ENCODE data around the gene BARHL2. TPM values are rescaled to one million over a fixed set of nuclear protein-coding genes. Genes with fewer than 3 reads are reported as not detected.

BARHL2 gene
- total and polyA plus RNA-seq, 2 experiments from 2014 or later = not detected

- no peak for TF ChIP-seq EZH2phosphoT487 (IDR thresholded peaks at IDR 0.05; ENCODE audit: low read depth, severe bottlenecking, unreplicated experiment)
- no peak for TF ChIP-seq EZH2 (IDR thresholded peaks at IDR 0.05; ENCODE audit: borderline replicate concordance)
- no peak for TF ChIP-seq CTCF (IDR thresholded peaks at IDR 0.05; ENCODE audit: poor library complexity)
- Histone ChIP-seq H4K20me1 (ENCODE audit: insufficient read depth, poor library complexity, severe bottlenecking) (no peaks in the 10 kb centered on the region), H3K4me2 (no peak overlapping the region), H3K9me3 (ENCODE audit: low read depth) (no peaks in the 10 kb centered on the region), H3K4me1 (ENCODE audit: insufficient read depth) (peaks cover 9% of the 10 kb centered on the region), H3K36me3 (replicated peaks; ENCODE audit: insufficient read depth, low read depth) (no peaks in the 10 kb centered on the region), H3K27me3 (peaks cover 97% of the 10 kb centered on the region), H2AFZ (no peak overlapping the region), H3K79me2 (no peaks in the 10 kb centered on the region), H3K9me2 (replicated peaks; ENCODE audit: insufficient read depth) (no peaks in the 10 kb centered on the region), H3K27ac (no peak overlapping the region), H3K4me3 (no peak overlapping the region)
- DNase-seq (ENCODE audit: low spot score) = no peak
- 32% methylated on average over 2 of the region's 2 CpGs for WGBS (ENCODE audit: low lambda C conversion rate, missing lambda C conversion rate)
Measured at GRCh38 chr1:90708826-90709225, 8.3 kb downstream of the BARHL2 start.

GRCh38 chr1:90708236-90708786, 8.8 kb downstream of the BARHL2 start:
- no peak for DNase-seq (ENCODE audit: low spot score)
- H3K79me2 ChIP-seq = no peaks in the 10 kb centered on the region
- no peaks in the 10 kb centered on the region for H4K20me1 ChIP-seq (ENCODE audit: insufficient read depth, poor library complexity, severe bottlenecking)
- H3K9me3 ChIP-seq (ENCODE audit: low read depth) = no peaks in the 10 kb centered on the region
- peaks cover 9% of the 10 kb centered on the region for H3K4me1 ChIP-seq (ENCODE audit: insufficient read depth)
- H3K27ac ChIP-seq = no peak overlapping the region
- H3K27me3 ChIP-seq = peaks cover 97% of the 10 kb centered on the region
- TF ChIP-seq EZH2 (IDR thresholded peaks at IDR 0.05; ENCODE audit: borderline replicate concordance) = no peak
- no peak for TF ChIP-seq CTCF (IDR thresholded peaks at IDR 0.05; ENCODE audit: poor library complexity)
- no peak for TF ChIP-seq EZH2phosphoT487 (IDR thresholded peaks at IDR 0.05; ENCODE audit: low read depth, severe bottlenecking, unreplicated experiment)
- no peaks in the 10 kb centered on the region for H3K36me3 ChIP-seq (replicated peaks; ENCODE audit: insufficient read depth, low read depth)
- no peak overlapping the region for H2AFZ ChIP-seq
- H3K4me3 ChIP-seq = no peak overlapping the region
- H3K9me2 ChIP-seq (replicated peaks; ENCODE audit: insufficient read depth) = no peaks in the 10 kb centered on the region
- no peak overlapping the region for H3K4me2 ChIP-seq
- 14% methylated on average over 6 of the region's 6 CpGs for WGBS (ENCODE audit: low lambda C conversion rate, missing lambda C conversion rate)

- no peaks in the 10 kb centered on the region for H3K79me2 ChIP-seq
- DNase-seq (ENCODE audit: low spot score) = peak; percentile 91
- no peaks in the 10 kb centered on the region for H4K20me1 ChIP-seq (ENCODE audit: insufficient read depth, poor library complexity, severe bottlenecking)
- peaks cover 94% of the 10 kb centered on the region for H3K27me3 ChIP-seq
- TF ChIP-seq EZH2phosphoT487 (IDR thresholded peaks at IDR 0.05; ENCODE audit: low read depth, severe bottlenecking, unreplicated experiment) (no peak), EZH2 (IDR thresholded peaks at IDR 0.05; ENCODE audit: borderline replicate concordance) (no peak)
- no peaks in the 10 kb centered on the region for H3K9me2 ChIP-seq (replicated peaks; ENCODE audit: insufficient read depth)
- under 1% methylated on average over 21 of the region's 21 CpGs for WGBS (ENCODE audit: low lambda C conversion rate, missing lambda C conversion rate)
- peak overlapping the region; percentile 36 for H3K4me3 ChIP-seq
- peak overlapping the region; percentile 45 for H2AFZ ChIP-seq
- H3K36me3 ChIP-seq (replicated peaks; ENCODE audit: insufficient read depth, low read depth) = no peaks in the 10 kb centered on the region
- H3K4me2 ChIP-seq = peak overlapping the region; percentile 98
- H3K27ac ChIP-seq = no peak overlapping the region
- H3K9me3 ChIP-seq (ENCODE audit: low read depth) = no peaks in the 10 kb centered on the region
- H3K4me1 ChIP-seq (ENCODE audit: insufficient read depth) = peaks cover 9% of the 10 kb centered on the region
Measured at GRCh38 chr1:90707363-90707710, 9.8 kb downstream of the BARHL2 start.

- peaks cover 9% of the 10 kb centered on the region for H3K4me1 ChIP-seq (ENCODE audit: insufficient read depth)
- WGBS (ENCODE audit: low lambda C conversion rate, missing lambda C conversion rate) = under 1% methylated on average over 71 of the region's 73 CpGs
- peaks cover 94% of the 10 kb centered on the region for H3K27me3 ChIP-seq
- H3K4me2 ChIP-seq = peak overlapping the region; percentile 98
- no peaks in the 10 kb centered on the region for H3K79me2 ChIP-seq
- H4K20me1 ChIP-seq (ENCODE audit: insufficient read depth, poor library complexity, severe bottlenecking) = no peaks in the 10 kb centered on the region
- H3K27ac ChIP-seq = no peak overlapping the region
- H3K4me3 ChIP-seq = peak overlapping the region; percentile 36
- peak overlapping the region; percentile 45 for H2AFZ ChIP-seq
- peak; percentile 67 for DNase-seq (ENCODE audit: low spot score)
- TF ChIP-seq EZH2phosphoT487 (IDR thresholded peaks at IDR 0.05; ENCODE audit: low read depth, severe bottlenecking, unreplicated experiment) (no peak), EZH2 (IDR thresholded peaks at IDR 0.05; ENCODE audit: borderline replicate concordance) (peak; percentile 30)
- H3K36me3 ChIP-seq (replicated peaks; ENCODE audit: insufficient read depth, low read depth) = no peaks in the 10 kb centered on the region
- H3K9me2 ChIP-seq (replicated peaks; ENCODE audit: insufficient read depth) = no peaks in the 10 kb centered on the region
- H3K9me3 ChIP-seq (ENCODE audit: low read depth) = no peaks in the 10 kb centered on the region
Measured at GRCh38 chr1:90706437-90707362, 10.4 kb downstream of the BARHL2 start.

Measured in hepatocyte (in vitro differentiated cells).